AG09309 (cell line): ENCODE results near the gene CISD3.

Experiments used
- DNase-seq: peaks from one replicate; pipeline ENCODE4 v3.0.0-alpha.2; 2010; ENCODE audit warnings: low read depth
- H3K4me3 ChIP-seq: 2 replicates; pipeline ENCODE4 v1.5.1; 2011; ENCODE audit warnings: mild to moderate bottlenecking, low read depth, low read length, moderate library complexity; ENCODE audit not compliant: control insufficient read depth
- CTCF ChIP-seq: IDR thresholded peaks from 2 replicates; pipeline ENCODE4 v1.5.1; 2011; ENCODE audit warnings: mild to moderate bottlenecking, low read depth, low read length, inconsistent platforms; ENCODE audit not compliant: insufficient read depth, control insufficient read depth; ENCODE audit errors: missing control alignments

CISD3 gene

GRCh38 chr17:38745545-38745944, 15.4 kb downstream of the CISD3 start:
- DNase-seq, result no peak
- H3K4me3 ChIP-seq, result no peak overlapping the region

DNA sequence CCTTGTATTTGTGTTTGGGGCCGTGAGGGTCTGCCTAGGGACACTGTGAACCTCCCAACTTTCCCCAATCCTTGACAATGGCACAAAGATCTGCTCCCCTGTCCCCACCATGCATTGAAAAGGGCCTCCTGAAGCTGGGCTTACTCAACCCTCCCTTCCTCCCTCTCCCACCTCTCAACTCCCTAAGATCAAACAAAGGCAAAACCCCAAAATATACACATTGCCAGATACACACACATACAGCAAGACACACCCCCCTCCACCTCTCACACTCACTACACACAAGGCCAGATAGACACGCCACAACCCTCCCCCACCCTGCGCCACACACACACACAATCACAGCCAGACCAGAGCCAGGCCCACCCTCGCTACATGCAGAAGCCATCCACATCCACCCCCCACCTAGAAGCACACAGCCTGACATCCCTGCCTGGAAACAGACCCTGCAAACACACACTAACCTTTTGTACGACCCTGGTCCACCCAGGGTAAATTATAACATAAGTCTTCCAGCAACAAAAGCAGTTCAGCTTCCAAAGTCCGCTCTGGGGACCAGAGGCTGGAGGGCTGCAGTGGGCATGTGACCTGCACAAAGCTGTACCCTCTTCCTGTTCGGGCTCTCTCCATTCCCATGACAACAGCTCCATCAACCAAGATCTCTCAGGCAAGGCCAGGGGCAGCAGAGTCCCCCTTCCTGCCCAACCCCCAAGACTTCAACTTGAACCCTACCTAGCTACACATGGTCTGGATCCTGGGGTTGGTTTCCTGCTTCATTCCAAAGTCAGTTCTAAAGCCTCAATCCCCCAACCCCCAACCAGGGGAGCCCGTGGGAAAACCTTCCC, 16.1 kb downstream of the CISD3 start:
- DNase-seq, result no peak
- H3K4me3 ChIP-seq, result peak overlapping the region; percentile 99
- TF ChIP-seq CTCF, result no peak

More at GRCh38 chr17:38745545-38745944, 15.4 kb downstream of the CISD3 start:
- no peak for TF ChIP-seq CTCF

- peak overlapping the region; percentile 99 for H3K4me3 ChIP-seq
- TF ChIP-seq CTCF, result no peak
- DNase-seq, result no peak
Measured at GRCh38 chr17:38746849-38747462, 16.8 kb downstream of the CISD3 start.

GRCh38 chr17:38747463-38748148, 17.5 kb downstream of the CISD3 start:
- DNase-seq, result no peak
- no peak for TF ChIP-seq CTCF
- H3K4me3 ChIP-seq, result peak overlapping the region; percentile 99

- H3K4me3 ChIP-seq, result peak within 1 kb of the TSS; percentile 99
- no peak for DNase-seq
- TF ChIP-seq CTCF, result no peak
Measured at GRCh38 chr17:38748149-38748891, 18.2 kb downstream of the CISD3 start, which contains the start of gene PCGF2. PCGF2 (minus strand) TSS chr17:38748336; CDS start chr17:38740402, 7,934 bp downstream.

GRCh38 chr17:38748892-38749222, 18.7 kb downstream of the CISD3 start:
- no peak for TF ChIP-seq CTCF
- DNase-seq, result no peak
- peak overlapping the region; percentile 99 for H3K4me3 ChIP-seq
